Measurements from ENCODE around the gene DHX8.
A peak's percentile ranks its signal among the peaks of the same experiment; 100 is the strongest.
"Not testable (repeated sequence)": the region's sequence is repeated elsewhere in the genome, so short reads cannot be mapped to it uniquely, and the experiment has no call there.

The DHX8 gene

GRCh38 chr17:43483674-43484551 is at the start of gene DHX8:
Gene DHX8, plus strand, starts transcription at chr17:43483975. Its CDS starts 63 bp downstream, at chr17:43484038.
- DNase-seq (ENCODE audit: low read depth): peak; percentile 88

DNA sequence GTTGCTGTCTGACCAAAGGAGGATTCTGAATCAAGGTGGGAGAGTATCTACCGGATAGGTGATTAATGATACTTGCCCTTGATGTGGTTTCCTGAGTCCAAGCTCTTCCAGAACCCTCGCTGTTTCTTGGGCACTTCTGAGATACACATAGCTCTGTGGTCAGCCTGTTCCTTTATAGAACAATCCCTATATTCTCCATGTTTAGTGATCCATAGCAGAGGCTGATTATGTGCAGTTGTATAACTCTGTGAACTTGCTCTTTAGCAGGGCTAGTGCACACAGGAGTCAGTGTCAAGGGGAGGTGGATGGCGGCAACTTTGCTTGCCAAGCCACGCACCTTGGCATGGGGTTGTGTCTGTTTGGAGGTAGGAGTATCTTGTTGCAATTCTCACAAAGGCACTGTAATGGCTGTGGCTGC is 48.9 kb upstream of the DHX8 start:
- no peak for DNase-seq (ENCODE audit: low read depth)

DNA sequence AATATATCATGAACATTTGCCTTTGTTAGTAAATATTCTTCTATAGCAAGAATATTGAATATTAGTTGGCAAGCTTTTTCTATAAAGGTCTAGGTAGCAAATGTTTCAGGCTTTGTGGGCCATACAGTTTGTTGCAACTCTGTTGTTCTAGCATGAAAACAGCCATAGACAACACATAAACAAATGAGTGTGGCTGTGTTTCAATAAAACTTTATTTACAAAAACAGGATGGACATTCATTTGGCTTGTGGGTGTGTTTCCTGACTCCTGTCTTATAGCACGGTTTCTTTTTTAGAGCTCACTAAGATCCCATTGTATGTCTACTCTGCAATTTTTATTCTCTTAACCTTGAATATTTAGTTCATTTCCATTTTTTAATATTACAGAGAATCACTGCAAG is 46.0 kb upstream of the DHX8 start:
- DNase-seq (ENCODE audit: low read depth): no peak

GRCh38 chr17:43438626-43439025 is 45.1 kb upstream of the DHX8 start:
- DNase-seq (ENCODE audit: low read depth): no peak

DNA sequence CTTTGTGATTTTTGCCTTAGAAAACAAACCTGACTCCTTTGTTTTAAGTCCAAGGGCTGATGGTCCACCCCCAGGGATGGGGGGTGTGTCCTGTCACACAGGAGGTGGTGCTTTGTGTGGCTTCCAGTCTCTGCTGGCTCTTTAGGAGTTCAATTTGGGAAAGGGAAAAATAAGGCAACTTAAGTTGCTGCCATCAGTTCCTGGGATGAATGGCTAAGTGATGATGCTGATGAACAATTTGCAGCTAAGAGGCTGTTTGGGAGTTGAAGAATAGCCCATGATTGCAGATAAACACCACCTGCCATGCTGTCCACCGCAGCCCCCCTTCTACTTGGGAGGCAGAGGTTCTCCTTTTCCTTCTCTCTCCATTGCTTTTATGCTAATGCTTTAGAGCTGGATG is 44.7 kb upstream of the DHX8 start:
- no peak for DNase-seq (ENCODE audit: low read depth)

- no peak for DNase-seq (ENCODE audit: low read depth)
These were observed 41.1 kb upstream of the DHX8 start for GRCh38 chr17:43442711-43443110.

DNA sequence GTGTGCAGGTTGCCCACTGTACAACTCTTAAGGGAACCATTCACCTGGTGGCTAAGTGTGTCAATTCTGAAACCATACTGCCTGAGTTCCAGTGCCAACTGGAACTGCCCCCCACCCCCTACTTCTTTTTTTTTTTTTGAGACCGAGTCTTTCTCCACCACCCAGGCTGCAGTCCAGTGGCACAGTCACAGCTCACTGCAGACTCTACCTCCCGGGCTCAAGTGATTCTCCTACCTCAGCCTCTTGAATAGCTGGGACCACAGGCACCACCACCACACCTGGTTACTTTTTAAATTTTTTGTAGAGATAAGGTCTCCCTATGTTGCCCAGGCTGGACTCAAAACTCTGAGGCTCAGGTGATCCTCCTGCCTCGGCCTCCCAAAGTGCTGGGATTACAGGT is 40.4 kb upstream of the DHX8 start:
- DNase-seq (ENCODE audit: low read depth): no peak

GRCh38 chr17:43444223-43445008 is 39.4 kb upstream of the DHX8 start:
- no peak for DNase-seq (ENCODE audit: low read depth)

DNA sequence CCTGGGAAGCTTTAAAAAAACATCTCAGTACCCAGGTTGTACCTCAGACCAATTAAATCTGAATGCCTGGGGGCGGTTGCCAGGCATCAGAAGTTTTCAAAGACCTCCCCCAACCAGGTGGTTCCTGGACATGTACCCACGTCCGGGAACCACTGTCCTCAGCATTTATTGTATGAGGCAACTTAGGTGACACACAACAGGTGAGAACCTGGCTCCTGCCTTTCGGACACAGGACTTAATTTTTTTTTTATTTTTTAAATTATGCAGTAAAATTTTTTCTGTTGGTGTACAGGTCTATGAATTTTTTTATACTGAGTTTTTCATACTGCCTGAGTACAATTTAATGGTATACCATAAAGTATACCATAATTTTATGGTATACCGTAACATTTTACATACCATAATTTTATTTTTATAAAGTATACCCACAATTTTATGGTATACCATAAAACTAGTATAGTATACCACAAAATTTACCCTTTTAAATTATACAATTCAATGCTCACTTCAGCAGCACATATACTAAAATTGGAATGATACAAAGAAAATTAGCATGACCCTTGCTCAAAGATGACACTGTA is 38.7 kb upstream of the DHX8 start:
- DNase-seq (ENCODE audit: low read depth): no peak

GRCh38 chr17:43446773-43447172 is 37.0 kb upstream of the DHX8 start:
- no peak for DNase-seq (ENCODE audit: low read depth)

GRCh38 chr17:43448720-43449469 is 34.9 kb upstream of the DHX8 start:
- DNase-seq (ENCODE audit: low read depth): no peak

DNA sequence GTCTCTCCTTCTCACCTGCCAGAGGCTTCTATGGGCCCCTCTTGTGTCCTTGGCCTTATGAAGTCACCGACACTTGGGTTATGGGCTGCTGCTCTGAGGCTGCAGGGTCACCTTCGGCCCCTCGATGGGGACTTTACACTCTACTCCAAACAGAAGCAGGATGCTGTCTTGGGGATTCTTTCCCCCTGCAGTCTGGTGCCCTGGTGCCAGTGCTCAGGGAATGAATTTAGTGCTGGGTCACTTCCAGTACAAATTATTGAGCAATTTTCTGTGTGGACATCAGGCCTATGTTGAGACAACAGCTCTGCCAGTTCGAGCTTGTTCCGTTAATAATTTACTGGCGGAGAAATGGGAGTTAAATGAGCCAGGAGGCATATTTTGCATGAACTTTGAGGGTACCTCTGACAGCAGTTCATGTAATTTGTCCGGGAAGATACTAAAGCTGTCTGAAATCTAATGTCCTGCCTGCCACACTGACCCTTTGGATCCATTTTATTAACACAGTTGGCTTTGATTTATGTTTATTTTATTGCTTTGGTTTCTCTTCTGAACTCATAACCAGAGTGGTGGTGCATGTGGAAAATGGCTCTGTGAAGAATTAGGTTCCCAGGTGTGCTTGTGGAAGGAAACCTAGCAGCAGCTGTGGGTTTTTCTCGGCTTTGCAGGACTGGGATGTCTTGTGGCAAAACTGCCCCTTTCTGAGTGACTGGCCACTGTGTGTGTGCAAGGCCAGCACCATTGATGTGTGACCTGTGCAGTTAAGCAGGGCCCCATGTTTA is 34.1 kb upstream of the DHX8 start:
- DNase-seq (ENCODE audit: low read depth): no peak

DNA sequence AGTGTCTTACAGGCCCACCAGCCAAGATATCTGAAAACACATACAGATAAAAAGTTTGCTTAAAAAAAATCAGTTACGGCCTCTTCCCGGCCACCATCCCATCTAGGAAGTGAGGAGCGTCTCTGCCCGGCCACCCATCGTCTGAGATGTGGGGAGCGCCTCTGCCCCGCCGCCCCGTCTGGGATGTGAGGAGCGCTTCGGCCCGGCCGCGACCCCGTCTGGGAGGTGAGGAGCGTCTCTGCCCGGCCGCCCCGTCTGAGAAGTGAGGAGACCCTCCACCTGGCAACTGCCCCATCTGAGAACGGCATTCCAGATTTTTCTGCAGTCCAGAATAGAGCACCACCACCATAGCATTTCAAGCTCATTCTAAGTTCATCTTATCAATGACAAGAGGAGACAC is 33.0 kb upstream of the DHX8 start:
- DNase-seq (ENCODE audit: low read depth): not testable (repeated sequence)

DNA sequence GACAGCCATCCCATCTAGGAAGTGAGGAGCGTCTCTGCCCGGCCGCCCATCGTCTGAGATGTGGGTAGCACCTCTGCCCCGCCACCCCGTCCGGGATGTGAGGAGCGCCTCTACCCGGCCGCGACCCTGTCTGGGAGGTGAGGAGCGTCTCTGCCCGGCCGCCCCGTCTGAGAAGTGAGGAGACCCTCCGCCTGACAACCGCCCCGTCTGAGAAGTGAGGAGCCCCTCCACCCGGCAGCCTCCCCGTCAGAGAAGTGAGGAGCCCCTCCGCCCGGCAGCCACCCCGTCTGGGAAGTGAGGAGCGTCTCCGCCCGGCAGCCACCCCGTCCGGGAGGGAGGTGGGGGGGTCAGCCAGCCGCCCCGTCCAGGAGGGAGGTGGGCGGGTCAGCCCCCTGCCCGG is 32.0 kb upstream of the DHX8 start:
- DNase-seq (ENCODE audit: low read depth): not testable (repeated sequence)

DNA sequence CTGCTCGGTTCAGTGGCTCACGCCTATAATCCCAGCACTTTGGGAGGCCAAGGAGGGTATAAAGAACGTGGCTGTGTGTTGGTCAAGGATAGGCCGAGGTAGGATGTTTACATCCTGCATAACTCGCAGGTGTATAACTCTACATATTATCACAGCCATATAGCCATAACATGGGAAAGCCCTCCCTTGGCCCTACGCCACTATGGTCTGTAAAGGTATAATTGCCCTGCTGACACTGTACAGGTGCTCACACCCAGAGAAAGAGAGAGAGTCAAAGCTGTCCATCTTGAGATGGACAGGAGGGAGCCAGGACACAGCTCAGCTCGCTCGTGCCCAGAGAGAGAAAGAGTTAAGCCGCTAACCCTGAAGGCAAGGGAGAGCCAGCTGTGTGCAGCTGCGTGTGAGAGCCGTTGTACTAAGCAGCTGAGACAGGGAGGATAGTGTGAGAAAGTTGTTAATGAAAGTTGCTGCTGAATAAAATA is 30.4 kb upstream of the DHX8 start:
- DNase-seq (ENCODE audit: low read depth): no peak

GRCh38 chr17:43454868-43455267 is 28.9 kb upstream of the DHX8 start:
- no peak for DNase-seq (ENCODE audit: low read depth)

DNA sequence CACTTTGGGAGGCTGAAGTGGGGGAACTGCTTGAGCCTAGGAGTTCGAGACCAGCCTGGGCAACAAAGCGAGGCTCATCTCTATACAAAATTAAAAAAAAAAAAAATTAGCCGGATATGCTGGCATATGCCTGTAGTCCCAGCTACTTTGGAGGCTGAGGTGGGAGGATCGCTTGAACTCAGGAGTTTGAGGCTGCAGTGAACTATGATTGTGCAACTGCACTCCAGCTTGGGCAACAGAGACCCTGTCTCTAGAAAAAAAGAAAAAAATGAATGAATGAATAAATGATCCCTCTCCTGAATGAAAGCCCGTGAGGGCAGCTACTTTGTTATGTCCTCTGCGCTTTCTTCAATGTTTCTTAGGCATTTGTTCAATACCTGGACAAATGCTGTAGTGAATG is 27.7 kb upstream of the DHX8 start:
- DNase-seq (ENCODE audit: low read depth): no peak

DNA sequence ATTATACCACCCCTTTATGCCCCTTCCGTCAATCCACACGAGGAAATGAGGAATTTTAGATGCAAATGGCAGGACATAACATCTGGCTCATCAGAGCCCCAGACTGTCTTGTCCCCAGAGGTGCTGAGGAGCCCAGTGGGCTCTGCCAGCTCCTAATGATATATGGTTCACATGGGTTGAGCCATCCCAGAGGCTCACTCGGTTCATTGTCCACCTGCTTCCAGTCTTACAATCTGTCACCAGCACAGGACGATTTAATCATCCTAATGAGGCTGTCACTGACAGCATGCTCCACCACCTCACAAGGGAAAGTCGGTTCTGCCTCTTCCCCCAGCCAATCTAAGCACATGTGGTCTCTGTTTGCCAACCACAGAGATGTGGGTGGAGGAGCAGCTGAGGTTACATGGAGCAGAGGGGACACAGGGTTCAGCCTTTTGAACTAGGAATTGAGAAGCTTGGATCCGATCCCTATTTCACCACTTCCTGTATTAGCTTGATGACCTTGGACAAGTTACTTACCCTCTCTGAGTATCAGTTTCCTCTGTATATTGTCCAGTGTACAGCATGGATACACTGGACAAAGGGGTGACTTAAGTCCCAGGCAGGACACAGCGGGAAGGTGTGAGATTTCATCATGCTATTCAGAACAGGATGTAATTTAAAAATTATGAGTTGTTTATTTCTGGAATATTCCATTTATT is 27.0 kb upstream of the DHX8 start:
- no peak for DNase-seq (ENCODE audit: low read depth)

GRCh38 chr17:43457362-43457692 is 26.4 kb upstream of the DHX8 start:
- DNase-seq (ENCODE audit: low read depth): no peak

- not testable (repeated sequence) for DNase-seq (ENCODE audit: low read depth)
These were observed 23.9 kb upstream of the DHX8 start for GRCh38 chr17:43459878-43460277.

- no peak for DNase-seq (ENCODE audit: low read depth)
These were observed 22.6 kb upstream of the DHX8 start for GRCh38 chr17:43461185-43461584.

Data from HS-27A (cell line).